GM20000 (cell line): ENCODE data around the gene TMEM120A.

Experiments
- DNase-seq: peaks from one replicate; pipeline ENCODE4 v3.0.0; 2012; ENCODE audit warnings: low spot score
- CTCF ChIP-seq: IDR thresholded peaks from 2 replicates; pipeline ENCODE4 v1.5.1; 2012; ENCODE audit warnings: mild to moderate bottlenecking, control low read depth; ENCODE audit errors: extremely low read depth, missing control alignments

The TMEM120A gene

GRCh38 chr7:75982306-75983064, 11.9 kb downstream of the TMEM120A start:
- DNase-seq, result no peak
- no peak for TF ChIP-seq CTCF

- TF ChIP-seq CTCF, result no peak
- no peak for DNase-seq
Measured at GRCh38 chr7:75981453-75982305, 12.7 kb downstream of the TMEM120A start.

- no peak for DNase-seq
- TF ChIP-seq CTCF, result no peak
Measured at GRCh38 chr7:75981203-75981452, 13.3 kb downstream of the TMEM120A start.

GRCh38 chr7:75980430-75981202, 13.8 kb downstream of the TMEM120A start:
- no peak for TF ChIP-seq CTCF
- DNase-seq, result no peak

- no peak for TF ChIP-seq CTCF
- DNase-seq, result no peak
Measured at GRCh38 chr7:75979759-75980429, 14.5 kb downstream of the TMEM120A start.

- no peak for TF ChIP-seq CTCF
- DNase-seq, result no peak
Measured at GRCh38 chr7:75977743-75978142, 16.7 kb downstream of the TMEM120A start.
